ENCODE results near the gene POC1A. TPM values are rescaled to one million over a fixed set of nuclear protein-coding genes. Genes with fewer than 3 reads are reported as not detected.

POC1A gene
- polyA plus RNA-seq, 1 donor (not counting 4 experiments of a cell fraction or from before 2014, with no cell fraction given) = 11.5 TPM

DNA sequence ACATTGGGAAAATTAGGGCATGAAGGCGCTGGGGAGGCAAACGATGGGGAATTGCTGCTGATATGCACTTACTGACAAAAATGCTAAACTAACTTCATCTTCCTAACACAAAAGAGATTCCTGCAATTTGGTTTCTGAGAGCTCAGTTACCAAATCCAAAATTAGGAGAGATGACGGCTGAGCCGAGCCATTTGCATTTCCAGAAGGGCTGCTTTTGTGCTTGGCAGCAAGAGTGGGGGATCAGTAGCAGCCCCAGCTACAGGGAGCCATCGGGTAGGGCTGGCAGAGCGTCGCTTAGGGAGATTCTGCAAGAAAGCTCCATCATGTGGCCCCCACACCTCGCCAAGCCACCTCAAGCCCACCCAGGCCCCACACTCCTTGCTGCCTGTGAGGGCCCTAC lies 81.8 kb downstream of the POC1A start:
- TF ChIP-seq, protein P1, sequence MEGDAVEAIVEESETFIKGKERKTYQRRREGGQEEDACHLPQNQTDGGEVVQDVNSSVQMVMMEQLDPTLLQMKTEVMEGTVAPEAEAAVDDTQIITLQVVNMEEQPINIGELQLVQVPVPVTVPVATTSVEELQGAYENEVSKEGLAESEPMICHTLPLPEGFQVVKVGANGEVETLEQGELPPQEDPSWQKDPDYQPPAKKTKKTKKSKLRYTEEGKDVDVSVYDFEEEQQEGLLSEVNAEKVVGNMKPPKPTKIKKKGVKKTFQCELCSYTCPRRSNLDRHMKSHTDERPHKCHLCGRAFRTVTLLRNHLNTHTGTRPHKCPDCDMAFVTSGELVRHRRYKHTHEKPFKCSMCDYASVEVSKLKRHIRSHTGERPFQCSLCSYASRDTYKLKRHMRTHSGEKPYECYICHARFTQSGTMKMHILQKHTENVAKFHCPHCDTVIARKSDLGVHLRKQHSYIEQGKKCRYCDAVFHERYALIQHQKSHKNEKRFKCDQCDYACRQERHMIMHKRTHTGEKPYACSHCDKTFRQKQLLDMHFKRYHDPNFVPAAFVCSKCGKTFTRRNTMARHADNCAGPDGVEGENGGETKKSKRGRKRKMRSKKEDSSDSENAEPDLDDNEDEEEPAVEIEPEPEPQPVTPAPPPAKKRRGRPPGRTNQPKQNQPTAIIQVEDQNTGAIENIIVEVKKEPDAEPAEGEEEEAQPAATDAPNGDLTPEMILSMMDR (optimal IDR thresholded peaks at IDR 0.05 in 1 of 3, IDR thresholded peaks at IDR 0.05 in 1 of 3, conservative IDR thresholded peaks at IDR 0.05 in 1 of 3; ENCODE audit: extremely low read depth in 1 of 3, insufficient read depth in 2 of 3, low read length in 3 of 3) = no peak
- TF ChIP-seq EZH2 (IDR thresholded peaks at IDR 0.05; ENCODE audit: low read length) = no peak
- H3K9ac ChIP-seq (ENCODE audit: control insufficient read depth, extremely low read depth, insufficient read depth, low read length) = no peak overlapping the region
- no peaks in the 10 kb centered on the region for H4K20me1 ChIP-seq (ENCODE audit: control insufficient read depth, extremely low read depth, insufficient read depth, low read length)
- FAIRE-seq = no peak
- H2AFZ ChIP-seq (ENCODE audit: control insufficient read depth, low read length) = no peak overlapping the region
- H3K27ac ChIP-seq (ENCODE audit: control insufficient read depth, insufficient read depth, low read length) = no peak overlapping the region
- peaks cover 15% of the 10 kb centered on the region for H3K4me1 ChIP-seq (ENCODE audit: control insufficient read depth, extremely low read depth, insufficient read depth, low read length)
- no peaks in the 10 kb centered on the region for H3K79me2 ChIP-seq (ENCODE audit: control insufficient read depth, insufficient read depth, low read length)
- H3K9me1 ChIP-seq (ENCODE audit: control insufficient read depth, extremely low read depth, insufficient read depth, low read length) = no peaks in the 10 kb centered on the region
- dilution Hi-C loops (cut with MboI; ENCODE audit: extremely low pct_ligation_motif_present, low sequenced_read_pairs) = no loop called here
- no peaks in the 10 kb centered on the region for H3K27me3 ChIP-seq (ENCODE audit: control insufficient read depth, extremely low read depth, insufficient read depth, low read length)
- no peak overlapping the region for H3K4me3 ChIP-seq (ENCODE audit: control insufficient read depth in 2 of 3, extremely low read depth in 1 of 3, insufficient read depth in 2 of 3, low read depth in 1 of 3, low read length in 3 of 3)
- no peaks in the 10 kb centered on the region for H3K9me3 ChIP-seq (ENCODE audit: control insufficient read depth, low read depth, low read length)
- DNase-seq (ENCODE audit: low read depth, low spot score) = no peak
- no peak overlapping the region for H3K4me2 ChIP-seq (ENCODE audit: control insufficient read depth, extremely low read depth, insufficient read depth, low read depth, low read length)
- H3K36me3 ChIP-seq (ENCODE audit: control insufficient read depth in 2 of 2, extremely low read depth in 1 of 2, insufficient read depth in 2 of 2, low read length in 2 of 2) = peaks cover 0 to 3% of the 10 kb centered on the region in 2 experiments

DNA sequence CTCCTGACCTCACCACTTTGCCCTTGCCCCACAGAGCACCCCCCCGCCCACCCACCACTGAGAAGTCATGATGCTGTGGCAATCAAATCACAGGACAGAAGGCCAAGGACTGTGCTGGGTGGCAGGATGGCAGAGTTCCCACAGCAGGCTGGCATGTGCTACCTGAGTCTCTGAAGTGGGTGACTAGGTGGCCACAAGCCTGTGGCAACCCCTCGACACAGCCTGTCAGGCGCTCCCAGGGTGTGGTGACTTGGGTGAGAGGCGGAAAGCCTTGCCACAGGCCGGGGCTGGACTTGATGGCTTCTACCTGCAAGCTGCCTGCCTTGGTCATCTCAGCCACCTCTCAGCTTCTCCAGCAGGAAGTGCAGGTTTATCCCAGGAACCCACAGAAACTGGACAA lies 82.2 kb downstream of the POC1A start:
- no peaks in the 10 kb centered on the region for H3K9me1 ChIP-seq (ENCODE audit: control insufficient read depth, extremely low read depth, insufficient read depth, low read length)
- H3K9me3 ChIP-seq (ENCODE audit: control insufficient read depth, low read depth, low read length) = no peaks in the 10 kb centered on the region
- no peak overlapping the region for H2AFZ ChIP-seq (ENCODE audit: control insufficient read depth, low read length)
- peaks cover 20% of the 10 kb centered on the region for H3K4me1 ChIP-seq (ENCODE audit: control insufficient read depth, extremely low read depth, insufficient read depth, low read length)
- H3K9ac ChIP-seq (ENCODE audit: control insufficient read depth, extremely low read depth, insufficient read depth, low read length) = no peak overlapping the region
- H3K4me3 ChIP-seq (ENCODE audit: control insufficient read depth in 2 of 3, extremely low read depth in 1 of 3, insufficient read depth in 2 of 3, low read depth in 1 of 3, low read length in 3 of 3) = no peak overlapping the region
- H3K36me3 ChIP-seq (ENCODE audit: control insufficient read depth in 2 of 2, extremely low read depth in 1 of 2, insufficient read depth in 2 of 2, low read length in 2 of 2) = peaks cover 0 to 3% of the 10 kb centered on the region in 2 experiments
- TF ChIP-seq, protein P1 (optimal IDR thresholded peaks at IDR 0.05 in 1 of 3, IDR thresholded peaks at IDR 0.05 in 1 of 3, conservative IDR thresholded peaks at IDR 0.05 in 1 of 3; ENCODE audit: extremely low read depth in 1 of 3, insufficient read depth in 2 of 3, low read length in 3 of 3) = no peak
- TF ChIP-seq EZH2 (IDR thresholded peaks at IDR 0.05; ENCODE audit: low read length) = no peak
- H3K27me3 ChIP-seq (ENCODE audit: control insufficient read depth, extremely low read depth, insufficient read depth, low read length) = no peaks in the 10 kb centered on the region
- no peaks in the 10 kb centered on the region for H3K79me2 ChIP-seq (ENCODE audit: control insufficient read depth, insufficient read depth, low read length)
- H3K27ac ChIP-seq (ENCODE audit: control insufficient read depth, insufficient read depth, low read length) = no peak overlapping the region
- no peaks in the 10 kb centered on the region for H4K20me1 ChIP-seq (ENCODE audit: control insufficient read depth, extremely low read depth, insufficient read depth, low read length)
- dilution Hi-C loops (cut with MboI; ENCODE audit: extremely low pct_ligation_motif_present, low sequenced_read_pairs) = no loop called here
- no peak for DNase-seq (ENCODE audit: low read depth, low spot score)
- no peak overlapping the region for H3K4me2 ChIP-seq (ENCODE audit: control insufficient read depth, extremely low read depth, insufficient read depth, low read depth, low read length)
- FAIRE-seq = no peak

Measured in keratinocyte (primary cell).